Measurements from ENCODE around the gene SMARCB1. TPM values are rescaled to one million over a fixed set of nuclear protein-coding genes. Genes with fewer than 3 reads are reported as not detected.
A peak's percentile ranks its signal among the peaks of the same experiment; 100 is the strongest.

SMARCB1 gene
- polyA plus RNA-seq, 1 of the 3 experiments (the other 2 are of a cell fraction) = 215 TPM

DNA sequence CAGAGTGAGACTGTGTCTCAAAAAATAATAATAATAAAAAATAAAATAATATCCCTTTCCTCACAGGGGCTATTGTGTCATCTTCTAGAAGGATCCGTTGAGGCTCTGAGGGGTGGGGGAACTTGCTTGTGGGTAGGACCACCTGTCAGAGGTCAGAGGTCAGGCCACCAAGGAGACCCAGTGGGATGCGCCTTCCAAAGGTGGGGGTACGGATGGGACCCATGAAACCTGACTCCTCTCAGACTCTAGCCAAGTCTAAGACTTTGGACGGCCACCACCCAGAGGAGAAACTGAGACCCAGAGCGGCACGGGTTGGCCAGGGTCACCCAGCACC, 14.5 kb upstream of the SMARCB1 start:
- WGBS (ENCODE audit: low lambda C conversion rate) = 21% methylated on average over 5 of the region's 6 CpGs
- no peaks in the 10 kb centered on the region for H3K36me3 ChIP-seq (replicated peaks in 1 of 2; ENCODE audit: control insufficient read depth in 1 of 2, insufficient read depth in 2 of 2, low read length in 1 of 2)
- H3K4me2 ChIP-seq = peak overlapping the region; percentile 60; the same call in 1 of the 2 replicates
- H3K27me3 ChIP-seq (ENCODE audit: insufficient read depth) = no peaks in the 10 kb centered on the region
- H4K20me1 ChIP-seq (ENCODE audit: insufficient read depth) = no peaks in the 10 kb centered on the region
- H3K4me3 ChIP-seq (ENCODE audit: low read depth in 2 of 2, low read length in 1 of 2) = peak overlapping the region; percentile 57 to 67
- CTCF ChIA-PET = interaction anchor here (1.1 to 14.9 kb wide), 3 partner anchors 18 to 76 kb away, joined by 3 to 277 read pairs (median 3); no protein-coding TSS in a partner anchor
- H3K9me2 ChIP-seq = no peaks in the 10 kb centered on the region
- H3K9me3 ChIP-seq = no peaks in the 10 kb centered on the region
- H2AFZ ChIP-seq (ENCODE audit: low read depth) = peak overlapping the region; percentile 95
- peak overlapping the region in 1 of 2 experiments; percentile 65; a peak in 1 of 4 replicates for H3K27ac ChIP-seq (ENCODE audit: low read depth in 2 of 2, low read length in 1 of 2)
- no peak for TF ChIP-seq TCF12 (IDR thresholded peaks at IDR 0.05)
- no peak for TF ChIP-seq TAF1 (IDR thresholded peaks at IDR 0.05; ENCODE audit: borderline replicate concordance, low read depth, low read length)
- TF ChIP-seq FOXM1 (IDR thresholded peaks at IDR 0.05; ENCODE audit: low read depth) = no peak
- no peak for TF ChIP-seq NRF1 (IDR thresholded peaks at IDR 0.05; ENCODE audit: low read depth, low read length)
- TF ChIP-seq RXRA (IDR thresholded peaks at IDR 0.05; ENCODE audit: borderline replicate concordance, low read depth) = no peak
- TF ChIP-seq, protein P1, sequence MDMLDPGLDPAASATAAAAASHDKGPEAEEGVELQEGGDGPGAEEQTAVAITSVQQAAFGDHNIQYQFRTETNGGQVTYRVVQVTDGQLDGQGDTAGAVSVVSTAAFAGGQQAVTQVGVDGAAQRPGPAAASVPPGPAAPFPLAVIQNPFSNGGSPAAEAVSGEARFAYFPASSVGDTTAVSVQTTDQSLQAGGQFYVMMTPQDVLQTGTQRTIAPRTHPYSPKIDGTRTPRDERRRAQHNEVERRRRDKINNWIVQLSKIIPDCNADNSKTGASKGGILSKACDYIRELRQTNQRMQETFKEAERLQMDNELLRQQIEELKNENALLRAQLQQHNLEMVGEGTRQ (IDR thresholded peaks at IDR 0.05; ENCODE audit: borderline replicate concordance, low read depth, low read length) = no peak
- no peak for TF ChIP-seq ZBTB33 (IDR thresholded peaks at IDR 0.05; ENCODE audit: borderline replicate concordance, low read depth)
- no peak for TF ChIP-seq POLR2AphosphoS5 (IDR thresholded peaks at IDR 0.05; ENCODE audit: low read depth, low read length)
- no peak for TF ChIP-seq NFIC (IDR thresholded peaks at IDR 0.05; ENCODE audit: borderline replicate concordance)
- TF ChIP-seq ELF1 (IDR thresholded peaks at IDR 0.05) = no peak
- no peak for TF ChIP-seq MXI1 (IDR thresholded peaks at IDR 0.05; ENCODE audit: low read depth, low read length)
- TF ChIP-seq, protein P2, sequence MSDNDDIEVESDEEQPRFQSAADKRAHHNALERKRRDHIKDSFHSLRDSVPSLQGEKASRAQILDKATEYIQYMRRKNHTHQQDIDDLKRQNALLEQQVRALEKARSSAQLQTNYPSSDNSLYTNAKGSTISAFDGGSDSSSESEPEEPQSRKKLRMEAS (IDR thresholded peaks at IDR 0.05; ENCODE audit: low read depth) = no peak
- no peak for TF ChIP-seq TEAD4 (IDR thresholded peaks at IDR 0.05; ENCODE audit: borderline replicate concordance, insufficient read depth)
- no peak for TF ChIP-seq RFX5 (IDR thresholded peaks at IDR 0.05; ENCODE audit: low read length)
- peak overlapping the region; percentile 40; the same call in 1 of the 2 replicates for H3K9ac ChIP-seq
- 0 out of 2 replicates have a peak, but pooled peaks cover 7% of the 10 kb centered on the region for H3K79me2 ChIP-seq (ENCODE audit: insufficient read depth)
- no peak for DNase-seq
- POLR2A ChIA-PET = interaction anchor here (0.6 to 1.1 kb wide), 2 partner anchors 50 to 77 kb away, joined by 3 to 5 read pairs; no protein-coding TSS in a partner anchor
- peaks cover 4 to 30% of the 10 kb centered on the region in 2 experiments; a peak in 2 of 4 replicates for H3K4me1 ChIP-seq (ENCODE audit: control insufficient read depth in 1 of 2, insufficient read depth in 2 of 2, low read depth in 1 of 2, low read length in 1 of 2)
- peaks cover 16% of the 10 kb centered on the region for H3F3A ChIP-seq (replicated peaks; ENCODE audit: insufficient read depth)

All from SK-N-SH (cell line).